ENCODE results near the gene FERMT1. TPM values are rescaled to one million over a fixed set of nuclear protein-coding genes. Genes with fewer than 3 reads are reported as not detected.
"Not testable (repeated sequence)": the region's sequence is repeated elsewhere in the genome, so short reads cannot be mapped to it uniquely, and the experiment has no call there.

The FERMT1 gene
- total and polyA plus RNA-seq, 2 experiments from 2014 or later = 1.2 to 4.1 TPM

- Histone ChIP-seq H3K9me2 (ENCODE audit: insufficient read depth) (no peaks in the 10 kb centered on the region), H3K79me2 (ENCODE audit: insufficient read depth) (no peaks in the 10 kb centered on the region), H3K27ac (no peak overlapping the region), H2AFZ (no peak overlapping the region), H3F3A (ENCODE audit: insufficient read depth) (0 out of 2 replicates have a peak, but pooled peaks cover 4% of the 10 kb centered on the region), H3K9me3 (ENCODE audit: low read depth) (no peaks in the 10 kb centered on the region), H3K36me3 (ENCODE audit: low read depth) (no peaks in the 10 kb centered on the region), H3K9ac (no peak overlapping the region), H3K4me1 (ENCODE audit: insufficient read depth) (peaks cover 8% of the 10 kb centered on the region), H3K4me3 (no peak overlapping the region), H4K20me1 (ENCODE audit: insufficient read depth) (no peaks in the 10 kb centered on the region), H3K27me3 (replicated peaks; ENCODE audit: insufficient read depth) (peaks cover 13% of the 10 kb centered on the region), H3K4me2 (ENCODE audit: unreplicated experiment) (no peak overlapping the region)
- TF ChIP-seq EZH2phosphoT487 (IDR thresholded peaks at IDR 0.05; ENCODE audit: insufficient read depth, low read depth) (no peak), EZH2 (IDR thresholded peaks at IDR 0.05; ENCODE audit: insufficient read depth, poor library complexity, severe bottlenecking) (no peak)
- in situ Hi-C loops (cut with MboI) = no loop called here
- 65 to 86% methylated on average over 9 of the region's 9 CpGs for WGBS, 2 experiments (ENCODE audit: low coverage in 1 of 2, low lambda C conversion rate in 2 of 2, missing lambda C conversion rate in 2 of 2)
- DNase-seq = no peak
Measured at GRCh38 chr20:6055981-6056569, 66.8 kb downstream of the FERMT1 start.

GRCh38 chr20:6055161-6055783, 67.6 kb downstream of the FERMT1 start:
- in situ Hi-C loops (cut with MboI) = no loop called here
- H4K20me1 ChIP-seq (ENCODE audit: insufficient read depth) = no peaks in the 10 kb centered on the region
- no peaks in the 10 kb centered on the region for H3K9me3 ChIP-seq (ENCODE audit: low read depth)
- H3K27ac ChIP-seq = no peak overlapping the region
- DNase-seq = no peak
- WGBS, 2 experiments (ENCODE audit: low coverage in 1 of 2, low lambda C conversion rate in 2 of 2, missing lambda C conversion rate in 2 of 2) = 87 to 89% methylated on average over 10 of the region's 10 CpGs
- H3K4me2 ChIP-seq (ENCODE audit: unreplicated experiment) = no peak overlapping the region
- peaks cover 13% of the 10 kb centered on the region for H3K27me3 ChIP-seq (replicated peaks; ENCODE audit: insufficient read depth)
- H3K36me3 ChIP-seq (ENCODE audit: low read depth) = no peaks in the 10 kb centered on the region
- H3F3A ChIP-seq (ENCODE audit: insufficient read depth) = 0 out of 2 replicates have a peak, but pooled peaks cover 7% of the 10 kb centered on the region
- H3K4me1 ChIP-seq (ENCODE audit: insufficient read depth) = peaks cover 8% of the 10 kb centered on the region
- no peak overlapping the region for H2AFZ ChIP-seq
- TF ChIP-seq EZH2phosphoT487 (IDR thresholded peaks at IDR 0.05; ENCODE audit: insufficient read depth, low read depth) (no peak), EZH2 (IDR thresholded peaks at IDR 0.05; ENCODE audit: insufficient read depth, poor library complexity, severe bottlenecking) (no peak)
- no peak overlapping the region for H3K9ac ChIP-seq
- no peaks in the 10 kb centered on the region for H3K9me2 ChIP-seq (ENCODE audit: insufficient read depth)
- no peak overlapping the region for H3K4me3 ChIP-seq
- no peaks in the 10 kb centered on the region for H3K79me2 ChIP-seq (ENCODE audit: insufficient read depth)

GRCh38 chr20:6054689-6055051, 68.2 kb downstream of the FERMT1 start:
- in situ Hi-C loops (cut with MboI); H3F3A ChIP-seq (ENCODE audit: insufficient read depth); H3K9me3 ChIP-seq (ENCODE audit: low read depth); H3K4me1 ChIP-seq (ENCODE audit: insufficient read depth); H3K4me3 ChIP-seq; H3K4me2 ChIP-seq (ENCODE audit: unreplicated experiment); H3K9ac ChIP-seq; H3K9me2 ChIP-seq (ENCODE audit: insufficient read depth); H2AFZ ChIP-seq; H3K36me3 ChIP-seq (ENCODE audit: low read depth); H3K79me2 ChIP-seq (ENCODE audit: insufficient read depth); DNase-seq; H3K27ac ChIP-seq; H4K20me1 ChIP-seq (ENCODE audit: insufficient read depth): not testable (repeated sequence)
- peaks cover 13% of the 10 kb centered on the region for H3K27me3 ChIP-seq (replicated peaks; ENCODE audit: insufficient read depth)
- WGBS, 2 experiments (ENCODE audit: low coverage in 1 of 2, low lambda C conversion rate in 2 of 2, missing lambda C conversion rate in 2 of 2) = 73 to 78% methylated on average over 4 of the region's 4 CpGs

GRCh38 chr20:6053776-6054688, 68.8 kb downstream of the FERMT1 start, which contains the start of gene LRRN4:
Gene LRRN4, minus strand, starts transcription at chr20:6054060. Its CDS starts 1,261 bp downstream, at chr20:6052799.
- TF ChIP-seq EZH2 (IDR thresholded peaks at IDR 0.05; ENCODE audit: insufficient read depth, poor library complexity, severe bottlenecking) (no peak), EZH2phosphoT487 (IDR thresholded peaks at IDR 0.05; ENCODE audit: insufficient read depth, low read depth) (no peak)
- peaks cover 8% of the 10 kb centered on the region for H3K4me1 ChIP-seq (ENCODE audit: insufficient read depth)
- DNase-seq = peak; percentile 19
- H3K9me3 ChIP-seq (ENCODE audit: low read depth) = no peaks in the 10 kb centered on the region
- no peaks in the 10 kb centered on the region for H3K9me2 ChIP-seq (ENCODE audit: insufficient read depth)
- no peak within 1 kb of the TSS for H3K9ac ChIP-seq
- H3K79me2 ChIP-seq (ENCODE audit: insufficient read depth) = no peaks in the 10 kb centered on the region
- no peak within 1 kb of the TSS for H3K27ac ChIP-seq
- H3K27me3 ChIP-seq (replicated peaks; ENCODE audit: insufficient read depth) = peaks cover 10% of the 10 kb centered on the region
- in situ Hi-C loops (cut with MboI) = no loop called here
- no peak within 1 kb of the TSS for H3K4me2 ChIP-seq (ENCODE audit: unreplicated experiment)
- no peaks in the 10 kb centered on the region for H4K20me1 ChIP-seq (ENCODE audit: insufficient read depth)
- 0 out of 2 replicates have a peak, but pooled peaks cover 7% of the 10 kb centered on the region for H3F3A ChIP-seq (ENCODE audit: insufficient read depth)
- WGBS, 2 experiments (ENCODE audit: low coverage in 1 of 2, low lambda C conversion rate in 2 of 2, missing lambda C conversion rate in 2 of 2) = 42 to 45% methylated on average over 13 of the region's 13 CpGs
- H3K4me3 ChIP-seq = no peak within 1 kb of the TSS
- no peak within 1 kb of the TSS for H2AFZ ChIP-seq
- no peaks in the 10 kb centered on the region for H3K36me3 ChIP-seq (ENCODE audit: low read depth)

All from GM23248 (cell line).